NCI-H526 (cell line): ENCODE data around the gene TMEM92.
"Not testable (repeated sequence)": the region's sequence is repeated elsewhere in the genome, so short reads cannot be mapped to it uniquely, and the experiment has no call there.

Experiments
- DNase-seq, 2 experiments: peaks; one replicate each; lab custom pipeline; 2025; lab: John Stamatoyannopoulos, UW

The TMEM92 gene

DNA sequence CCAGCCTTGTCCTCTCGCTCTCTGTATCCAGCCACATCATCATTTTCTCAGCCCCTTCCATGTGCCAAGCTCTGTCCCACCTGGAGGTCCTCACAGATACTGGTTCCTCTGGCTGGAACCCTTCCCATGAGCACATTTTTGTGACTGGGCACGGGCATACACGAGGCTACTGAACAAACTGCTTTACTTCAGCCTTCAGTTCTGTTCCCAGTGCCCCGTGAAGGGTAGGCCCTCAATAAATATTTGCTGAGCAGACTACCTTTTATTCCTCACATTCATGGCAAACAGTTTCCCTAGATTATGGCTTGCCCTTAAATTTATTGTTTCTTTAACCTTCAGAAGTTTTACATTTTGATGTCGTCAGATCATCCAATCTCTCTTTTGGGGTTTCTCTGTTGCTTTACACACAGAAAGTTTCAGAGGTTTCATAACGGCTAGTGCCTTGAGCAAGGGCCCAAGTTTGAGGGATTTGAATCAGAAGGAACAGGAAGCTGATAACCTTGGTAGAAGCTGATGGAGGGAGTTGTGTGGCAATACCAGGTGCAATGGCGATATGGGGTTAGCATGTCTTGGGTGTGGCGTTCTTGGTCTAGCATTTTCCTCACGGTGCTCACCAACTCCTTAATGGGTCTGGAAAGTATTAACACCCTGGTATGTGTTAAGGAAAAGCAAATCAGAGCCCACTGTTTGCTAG, 27.8 kb downstream of the TMEM92 start:
- DNase-seq: no peak

DNA sequence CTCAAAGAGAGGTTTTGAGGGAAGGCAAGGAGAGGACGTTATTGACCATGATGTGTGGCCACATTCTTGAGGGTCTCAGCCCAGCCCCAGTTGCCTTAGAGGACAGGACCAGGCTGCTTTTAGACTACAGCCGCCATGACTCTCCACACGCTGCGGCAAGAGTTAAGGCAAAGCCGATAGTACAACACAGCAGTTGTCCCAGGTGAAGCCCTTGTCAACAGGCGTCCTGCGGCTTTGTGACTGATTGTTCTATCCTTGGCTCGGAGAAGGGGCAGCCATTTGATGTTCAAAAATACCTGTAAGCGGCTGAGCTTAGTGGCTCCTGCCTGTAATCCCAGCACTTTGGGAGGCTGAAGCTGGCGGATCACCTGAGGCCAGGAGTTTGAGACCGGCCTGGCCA, 28.8 kb downstream of the TMEM92 start:
- DNase-seq: no peak

DNA sequence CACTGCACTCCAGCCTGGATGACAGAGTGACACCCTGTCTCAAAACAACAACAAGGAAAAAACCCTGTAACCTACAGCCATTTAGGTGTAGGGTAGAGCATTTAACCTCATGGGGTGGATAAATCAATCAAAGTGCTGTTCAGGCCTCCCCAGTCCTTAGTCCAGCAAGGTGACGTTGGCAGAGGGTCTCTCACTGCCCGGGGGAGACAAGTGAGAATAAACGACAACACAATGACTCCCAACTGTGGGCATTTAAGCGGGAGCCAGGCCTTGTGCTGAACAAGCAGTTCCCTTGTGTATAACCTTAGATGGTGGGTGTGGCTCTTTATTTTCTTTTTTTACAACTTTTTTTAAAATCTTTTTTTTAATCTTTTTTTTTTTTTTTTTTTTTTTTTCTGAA, 29.3 kb downstream of the TMEM92 start:
- no peak for DNase-seq

DNA sequence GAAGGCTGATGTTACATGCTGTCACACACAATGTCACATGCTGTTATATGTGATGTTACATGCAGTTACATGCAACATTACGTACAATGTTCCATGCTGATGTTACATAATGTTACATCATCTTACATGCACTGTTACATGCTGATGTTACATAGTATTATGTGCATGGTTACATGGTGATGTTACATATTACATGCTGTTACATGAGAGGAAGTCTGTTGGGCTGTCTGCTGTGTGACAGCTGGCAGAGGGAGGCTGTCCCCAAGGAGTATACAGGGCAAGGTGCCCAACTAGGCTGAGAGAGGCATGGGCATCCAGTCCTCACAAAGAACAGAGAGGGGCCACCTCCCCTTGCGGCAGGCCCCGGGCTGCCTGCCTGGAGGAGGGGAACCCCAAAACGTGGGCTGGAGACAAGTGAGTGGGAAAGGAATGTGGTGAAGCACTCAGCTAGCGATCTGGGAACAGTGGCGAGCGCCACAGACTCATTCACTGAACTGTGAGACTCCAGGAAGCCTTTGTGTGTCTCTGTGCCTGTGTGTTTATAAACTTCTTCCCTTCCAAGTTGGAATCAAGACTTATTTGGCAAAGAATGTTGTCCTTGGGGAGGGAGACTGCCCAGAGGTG, 30.6 kb downstream of the TMEM92 start:
- no peak for DNase-seq

DNA sequence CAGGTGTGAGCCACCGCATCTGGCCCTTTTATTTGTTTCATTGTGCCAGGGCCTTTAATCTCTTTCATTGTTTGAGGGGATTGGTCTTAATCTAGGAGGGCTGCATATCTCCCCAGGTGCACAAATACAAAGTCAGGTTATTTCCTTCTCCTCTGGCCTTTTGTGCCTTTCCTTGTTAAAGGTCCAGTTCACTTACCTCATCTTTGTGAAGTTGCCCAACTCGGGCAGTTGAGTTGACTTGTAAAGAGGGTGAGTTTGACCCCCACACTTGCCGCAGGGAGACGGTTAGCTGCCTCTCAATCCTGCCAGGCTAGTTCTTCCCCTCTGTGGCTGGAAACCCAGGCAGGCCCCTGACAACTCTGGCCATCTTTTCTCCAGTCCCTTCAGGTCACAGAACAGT, 33.4 kb downstream of the TMEM92 start:
- no peak for DNase-seq

DNA sequence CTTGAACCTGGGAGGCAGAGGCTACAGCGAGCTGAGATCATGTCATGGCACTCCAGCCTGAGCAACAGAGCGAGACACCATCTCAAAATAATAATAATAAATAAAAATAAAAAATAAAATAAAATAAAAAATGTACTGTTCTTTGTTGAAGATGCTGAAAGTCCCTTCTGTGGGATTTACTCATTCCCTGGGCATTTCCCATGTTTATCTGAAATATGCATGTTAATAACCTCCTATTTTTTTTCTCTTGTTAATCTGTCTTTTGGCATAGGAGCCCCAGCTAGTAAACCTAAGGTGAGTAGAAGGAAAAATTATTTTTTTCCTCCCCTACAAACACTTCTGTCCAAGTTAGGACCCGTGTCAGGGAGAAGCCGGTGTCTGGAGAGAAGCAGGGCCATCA, 34.4 kb downstream of the TMEM92 start:
- no peak for DNase-seq

DNA sequence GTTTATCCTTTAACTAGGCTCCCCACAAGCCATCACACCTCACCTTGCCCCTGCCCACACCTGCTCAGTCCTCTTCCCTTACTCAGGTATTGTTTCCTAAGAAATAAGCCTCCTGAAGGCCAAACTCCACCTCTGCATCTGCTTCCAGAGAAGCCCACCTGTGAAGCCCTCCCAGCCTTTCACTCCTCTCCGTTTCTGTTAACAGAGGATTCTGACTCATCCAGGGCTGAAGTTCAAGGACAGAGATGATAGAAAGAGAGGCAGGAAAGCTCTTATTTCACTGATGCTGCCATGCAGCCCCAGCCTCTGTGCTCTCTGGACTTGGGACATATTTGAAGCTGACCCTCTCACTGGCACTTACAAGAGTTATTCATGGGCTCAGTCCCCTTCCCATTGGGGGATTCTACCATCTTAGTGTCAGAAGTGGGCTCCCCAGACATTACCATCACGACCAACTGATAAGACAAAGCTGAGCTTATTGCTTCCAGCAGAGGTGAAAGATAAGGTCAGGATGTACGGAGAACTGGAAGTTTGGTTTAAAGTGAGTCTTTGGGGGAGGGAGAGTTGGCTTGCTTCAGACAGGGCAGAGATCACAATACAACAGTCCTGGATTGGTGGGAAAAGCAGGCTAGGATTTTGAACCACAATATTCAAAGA, 36.3 kb downstream of the TMEM92 start:
- no peak for DNase-seq

DNA sequence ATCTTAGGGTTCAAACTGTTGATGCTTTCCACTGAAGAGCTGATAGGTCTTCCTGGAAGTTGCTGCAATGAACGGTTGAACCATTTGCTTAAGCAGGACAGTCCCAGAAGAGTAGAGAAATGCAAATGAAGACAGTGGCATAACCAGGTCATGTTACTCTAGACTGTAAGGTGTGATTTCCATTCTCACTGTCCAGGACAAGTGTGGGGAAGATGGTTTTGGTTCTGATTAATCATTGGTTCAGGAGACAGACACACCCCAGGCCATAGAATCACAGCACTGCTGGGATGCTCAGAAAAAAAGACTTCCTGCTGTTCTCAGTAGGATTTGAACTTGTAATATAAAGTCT, 36.8 kb downstream of the TMEM92 start:
- peak; percentile 54 to 78 for DNase-seq

DNA sequence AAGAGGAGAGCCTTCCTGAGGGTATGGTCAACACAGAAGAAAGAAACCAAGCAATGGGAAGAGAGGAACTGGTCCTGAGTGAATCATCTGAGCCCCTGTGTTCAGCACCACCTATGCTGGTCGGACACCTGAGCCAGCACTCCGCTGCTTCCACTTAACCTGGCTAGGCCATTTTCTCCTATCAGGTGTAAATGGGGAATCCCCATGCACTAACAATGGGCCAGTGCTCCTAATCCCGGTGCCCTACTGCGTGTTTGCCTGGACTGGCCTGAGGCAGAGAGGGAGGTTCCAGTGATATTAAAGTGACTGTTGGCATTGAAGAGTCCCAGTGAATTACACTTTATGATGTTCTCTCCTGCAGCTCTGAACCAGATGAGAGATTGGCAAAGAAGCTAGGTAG, 37.2 kb downstream of the TMEM92 start:
- no peak for DNase-seq

DNA sequence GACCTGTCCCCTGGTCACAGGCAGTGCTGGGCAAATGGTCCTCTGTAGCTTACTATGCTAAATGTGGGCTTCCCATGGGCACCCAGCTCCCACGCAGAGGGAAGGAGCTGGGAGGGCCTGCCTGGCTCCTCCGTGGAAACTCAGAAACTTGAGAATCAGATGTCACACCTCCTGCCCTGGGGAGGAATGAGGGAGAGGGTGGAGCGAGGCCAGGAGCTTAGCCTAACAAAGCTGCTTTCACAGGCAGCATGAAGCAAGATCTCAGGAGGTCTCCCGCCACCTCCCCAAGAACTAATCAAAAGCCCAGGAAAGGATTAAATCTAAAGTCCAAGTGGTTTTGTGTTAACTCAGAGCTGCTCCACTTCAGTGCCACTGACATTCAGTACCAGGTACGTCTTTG, 38.0 kb downstream of the TMEM92 start:
- no peak for DNase-seq

DNA sequence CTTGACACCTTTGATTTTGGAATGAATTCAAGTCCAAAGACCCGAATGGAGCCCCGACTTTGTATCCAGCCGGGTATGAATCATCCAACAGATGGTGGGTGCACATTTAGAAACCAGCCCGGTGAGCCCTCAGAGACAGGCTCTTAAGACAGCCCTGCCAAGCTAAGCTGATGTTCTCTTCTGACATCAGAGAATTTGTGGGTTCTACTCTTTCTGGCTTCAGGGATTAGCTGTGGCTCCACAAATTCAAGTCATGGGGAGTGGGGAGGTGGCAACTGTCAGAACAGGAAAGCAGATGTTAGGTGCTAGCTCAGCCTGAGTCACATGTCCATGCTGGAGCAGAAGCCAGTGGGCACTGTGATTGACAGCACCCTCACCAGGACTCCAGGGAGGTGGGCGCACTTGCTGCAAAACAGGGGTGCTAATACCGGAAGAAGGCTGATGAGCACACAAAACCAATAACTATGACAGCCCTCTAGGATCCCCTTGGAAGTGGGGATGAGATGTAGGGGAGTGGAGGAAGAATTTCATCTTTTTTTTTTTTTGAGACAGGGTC, 40.3 kb downstream of the TMEM92 start:
- no peak for DNase-seq

DNA sequence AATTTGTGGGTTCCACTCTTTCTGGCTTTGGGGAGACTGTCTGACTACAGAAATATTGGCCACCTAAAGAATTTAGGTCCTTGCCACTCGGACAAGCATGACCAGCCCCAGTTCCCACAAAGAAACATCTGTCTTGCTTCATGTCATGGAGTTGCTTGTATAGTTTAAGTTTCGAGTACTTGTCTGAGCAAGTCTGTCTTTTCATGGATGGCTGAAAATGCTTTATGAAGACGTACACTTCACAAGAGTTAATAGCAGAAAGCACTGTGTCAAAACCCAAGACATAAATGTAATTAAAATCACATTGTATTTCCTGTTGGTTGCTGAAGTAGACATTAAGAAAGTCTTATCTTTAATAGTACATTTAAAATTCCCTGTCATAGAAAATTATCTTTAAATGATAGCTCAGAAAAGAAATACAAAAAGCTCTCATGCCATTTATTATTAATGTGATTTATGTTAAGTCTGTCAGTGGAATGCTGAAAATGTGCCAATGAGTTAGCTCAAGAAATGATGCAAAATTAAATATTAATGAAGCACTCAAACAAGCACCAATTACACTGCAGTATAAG, 41.8 kb downstream of the TMEM92 start:
- no peak for DNase-seq

DNA sequence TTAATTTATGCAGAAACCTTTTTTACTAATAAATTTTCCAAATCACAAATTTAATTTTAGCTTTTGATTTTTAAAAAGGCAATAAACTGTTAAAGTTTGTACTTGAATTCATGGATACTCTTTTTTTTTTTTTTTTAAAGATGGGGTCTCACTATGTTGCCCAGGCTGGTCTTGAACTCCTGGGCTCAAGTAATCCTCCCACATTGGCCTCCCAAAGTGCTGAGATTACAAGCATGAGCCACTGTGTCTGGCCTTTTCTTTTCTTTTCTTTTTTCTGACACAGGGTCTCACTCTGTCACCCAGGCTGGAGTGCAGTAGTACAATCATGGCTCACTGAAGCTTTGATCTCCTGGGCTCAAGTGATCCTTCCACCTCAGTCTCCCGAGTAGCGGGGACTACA, 42.4 kb downstream of the TMEM92 start:
- DNase-seq: not testable (repeated sequence)

DNA sequence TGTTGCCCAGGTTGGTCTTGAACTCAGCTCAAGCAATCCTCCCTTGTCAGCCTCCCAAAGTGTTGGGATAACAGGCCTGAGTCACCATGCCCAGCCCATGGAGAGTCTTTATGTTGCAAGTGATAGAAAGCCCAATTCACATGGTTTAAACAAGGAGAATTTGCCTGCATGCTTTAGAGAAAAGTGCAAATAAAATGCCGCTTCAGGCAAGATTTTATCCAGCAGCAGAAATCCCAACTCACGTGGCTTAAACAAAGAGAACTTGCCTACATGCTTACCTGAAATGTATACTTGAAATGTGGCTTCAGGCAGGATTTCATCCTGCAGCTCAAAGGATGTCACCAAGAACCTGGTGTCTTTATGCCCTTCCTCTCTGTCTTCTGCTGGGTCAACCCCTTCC, 42.9 kb downstream of the TMEM92 start:
- DNase-seq: no peak

DNA sequence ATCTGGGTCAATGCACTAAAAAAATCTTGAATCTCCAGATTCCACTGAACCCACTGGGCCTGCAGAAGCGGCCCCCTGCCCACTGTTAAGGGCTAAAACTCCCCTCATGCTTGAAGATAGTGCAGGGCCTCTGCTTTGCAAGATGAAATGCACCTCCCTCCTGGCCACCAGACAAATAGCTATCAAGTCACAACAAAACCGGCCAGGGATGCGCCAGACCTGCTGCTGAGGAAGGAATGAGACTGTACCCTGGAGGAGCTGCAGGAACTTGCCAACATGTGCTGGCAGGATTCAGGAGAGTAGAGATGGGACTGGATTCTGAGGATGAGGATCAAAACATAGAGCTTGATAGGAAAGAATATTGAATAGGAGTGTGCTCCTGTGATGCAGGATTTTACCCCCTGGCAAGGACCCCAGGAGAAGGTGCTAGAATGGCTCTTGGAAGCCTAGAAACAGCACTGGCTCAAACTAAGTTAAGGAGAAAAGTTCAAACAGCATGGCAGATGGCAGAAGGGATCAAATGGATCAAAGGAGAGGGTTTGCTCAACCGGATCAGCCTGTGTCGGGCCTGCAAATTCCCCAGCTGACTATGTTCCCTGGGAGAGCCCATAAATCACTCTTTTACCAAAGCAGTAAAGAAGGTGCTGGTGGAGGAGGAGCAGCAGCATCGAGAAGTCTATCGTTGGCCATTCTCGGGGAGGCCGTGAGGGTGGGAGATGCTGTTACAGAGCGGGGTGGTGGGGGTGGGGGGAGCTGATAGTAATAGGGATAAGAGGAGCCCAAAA, 44.4 kb downstream of the TMEM92 start:
- peak in 1 of 2 experiments; percentile 13 for DNase-seq

DNA sequence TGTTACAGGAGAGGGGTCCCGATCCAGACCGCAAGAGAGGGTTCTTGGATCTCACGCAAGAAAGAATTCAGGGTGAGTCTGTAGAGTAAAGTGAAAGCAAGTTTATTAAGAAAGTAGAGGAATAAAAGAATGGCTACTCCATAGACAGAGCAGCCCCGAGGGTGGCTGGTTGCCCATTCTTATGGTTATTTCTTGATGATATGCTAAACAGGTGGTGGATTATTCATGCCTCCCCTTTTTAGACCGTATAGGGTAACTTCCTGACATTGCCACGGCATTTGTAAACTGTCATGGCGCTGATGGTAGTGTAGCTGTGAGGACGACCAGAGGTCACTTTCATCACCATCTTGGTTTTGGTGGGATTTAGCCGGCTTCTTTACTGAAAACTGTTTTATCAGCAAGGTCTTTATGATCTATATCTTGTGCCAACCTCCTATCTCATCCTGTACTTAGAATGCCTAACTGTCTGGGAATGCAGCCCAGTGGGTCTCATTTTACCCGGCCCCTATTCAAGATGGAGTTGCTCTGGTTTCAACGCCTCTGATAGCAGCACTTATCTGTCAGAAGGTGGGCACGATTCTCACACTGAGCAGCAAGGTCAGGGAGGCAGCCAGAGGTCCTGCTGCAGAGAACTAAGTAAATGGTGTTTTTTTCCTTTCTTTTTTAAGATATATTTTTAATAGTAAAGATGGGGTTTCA, 45.2 kb downstream of the TMEM92 start:
- DNase-seq: no peak

DNA sequence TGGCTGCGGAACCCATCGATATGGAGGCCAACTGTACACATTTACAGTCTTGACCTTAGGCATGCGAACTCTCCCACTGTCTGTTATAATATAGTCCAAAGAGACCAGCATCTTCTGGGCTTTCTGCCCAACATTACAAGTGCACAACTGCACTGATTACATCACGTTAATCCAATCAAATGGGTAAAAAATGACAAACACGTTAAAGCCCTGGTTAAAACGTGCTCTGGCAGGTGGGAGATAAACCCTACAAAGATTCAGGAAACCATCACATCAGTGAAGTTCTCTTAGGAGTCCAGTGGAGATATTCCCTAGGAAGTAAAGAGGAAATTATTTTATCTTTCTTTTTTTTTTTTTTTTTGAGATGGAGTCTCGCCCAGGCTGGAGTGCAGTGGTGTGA, 48.0 kb downstream of the TMEM92 start:
- no peak for DNase-seq

DNA sequence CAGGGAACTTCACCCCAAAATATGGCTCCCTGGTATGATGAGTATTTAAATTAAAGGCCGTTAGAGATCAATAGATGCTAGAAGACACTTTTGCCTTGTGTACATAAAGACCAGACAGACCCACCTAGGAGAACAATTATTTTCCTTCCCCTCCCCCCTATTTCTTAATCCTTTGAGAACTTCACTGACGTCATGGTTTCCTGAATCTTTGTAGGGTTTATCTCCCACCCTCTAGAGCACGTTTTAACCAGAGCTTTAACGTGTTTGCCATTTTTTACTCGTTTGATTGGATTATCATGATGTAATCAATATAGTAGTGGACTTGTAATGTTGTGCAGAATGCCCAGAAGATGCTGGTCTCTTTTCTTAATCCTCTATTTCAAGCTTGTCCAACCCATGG, 48.8 kb downstream of the TMEM92 start:
- DNase-seq: no peak

DNA sequence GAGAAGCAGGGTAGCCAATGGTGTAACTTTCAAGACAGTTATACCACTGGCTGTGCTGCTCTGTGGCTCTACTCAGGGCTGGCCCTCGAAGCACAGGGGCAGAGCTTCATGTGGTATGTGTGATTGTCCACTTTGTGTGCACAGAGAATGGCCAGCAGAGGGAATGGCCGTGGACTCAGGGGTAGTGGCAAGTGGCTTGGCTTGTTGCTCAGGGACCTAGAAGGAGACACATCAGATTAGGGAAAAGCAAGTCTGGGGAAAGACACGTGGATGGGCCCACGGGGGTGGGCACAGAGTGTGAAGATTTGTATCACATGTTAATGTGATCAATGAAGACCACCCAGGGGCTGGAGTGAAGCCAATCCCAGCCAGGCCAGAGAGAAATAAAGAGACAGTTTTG, 51.6 kb downstream of the TMEM92 start:
- DNase-seq: no peak

DNA sequence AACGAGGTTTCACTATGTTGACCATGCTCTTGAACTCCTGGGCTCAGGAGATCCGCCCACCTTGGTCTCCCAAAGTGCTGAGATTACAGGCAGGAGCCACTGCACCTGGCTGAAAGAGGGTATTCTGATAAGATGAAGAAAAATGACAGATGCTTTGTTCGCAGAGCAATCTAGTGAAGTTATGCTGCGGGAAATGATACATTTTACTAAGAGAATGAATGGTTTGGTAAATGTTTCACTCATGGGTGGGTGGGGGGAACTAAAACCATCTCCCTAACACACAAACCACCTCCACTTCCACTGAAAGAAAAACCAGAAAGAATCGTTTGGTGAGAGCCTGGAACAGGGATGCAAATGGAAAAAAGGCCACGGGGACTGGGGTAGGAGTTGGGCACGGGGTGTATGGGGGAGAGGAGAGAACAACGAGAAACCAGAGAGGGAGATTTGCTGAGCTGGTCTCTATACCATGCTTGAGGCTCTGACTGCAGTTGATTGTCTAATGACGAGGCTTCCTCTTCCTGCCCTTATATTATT, 52.6 kb downstream of the TMEM92 start:
- no peak for DNase-seq
